Measurements from ENCODE around the gene CELF2. TPM values are rescaled to one million over a fixed set of nuclear protein-coding genes. Genes with fewer than 3 reads are reported as not detected.
A peak's percentile ranks its signal among the peaks of the same experiment; 100 is the strongest.

CELF2 gene
- total and polyA plus RNA-seq, 9 of the 15 experiments (the other 6 are each of a cell fraction or from before 2014, with no cell fraction given), result 4.0 to 20.3 (median 11.1) TPM

- TF ChIP-seq, protein P1, sequence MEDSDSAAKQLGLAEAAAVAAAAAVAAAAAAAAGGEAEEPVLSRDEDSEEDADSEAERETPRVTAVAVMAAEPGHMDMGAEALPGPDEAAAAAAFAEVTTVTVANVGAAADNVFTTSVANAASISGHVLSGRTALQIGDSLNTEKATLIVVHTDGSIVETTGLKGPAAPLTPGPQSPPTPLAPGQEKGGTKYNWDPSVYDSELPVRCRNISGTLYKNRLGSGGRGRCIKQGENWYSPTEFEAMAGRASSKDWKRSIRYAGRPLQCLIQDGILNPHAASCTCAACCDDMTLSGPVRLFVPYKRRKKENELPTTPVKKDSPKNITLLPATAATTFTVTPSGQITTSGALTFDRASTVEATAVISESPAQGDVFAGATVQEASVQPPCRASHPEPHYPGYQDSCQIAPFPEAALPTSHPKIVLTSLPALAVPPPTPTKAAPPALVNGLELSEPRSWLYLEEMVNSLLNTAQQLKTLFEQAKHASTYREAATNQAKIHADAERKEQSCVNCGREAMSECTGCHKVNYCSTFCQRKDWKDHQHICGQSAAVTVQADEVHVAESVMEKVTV (CRISPR knock-in tag; IDR thresholded peaks at IDR 0.05), result 0 out of 2 replicates have a peak, but pooled peaks have one; percentile 5
- TF ChIP-seq KLF6 (CRISPR knock-in tag; IDR thresholded peaks at IDR 0.05; ENCODE audit: borderline replicate concordance), result 0 out of 2 replicates have a peak, but pooled peaks have one; percentile 12
- TF ChIP-seq SPI1 (IDR thresholded peaks at IDR 0.05; ENCODE audit: borderline replicate concordance, low read depth, low read length), result peak; percentile 97
- peak; percentile 20; the same call in 1 of the 2 replicates for TF ChIP-seq SMARCE1 (IDR thresholded peaks at IDR 0.05)
These were observed 153.6 kb downstream of the CELF2 start (continued) for GRCh38 chr10:11170993-11171851.

GRCh38 chr10:11173042-11173441 is 155.4 kb downstream of the CELF2 start:
- Histone ChIP-seq H3K36me3 (ENCODE audit: control insufficient read depth, insufficient read depth, low read length) (peaks cover 3% of the 10 kb centered on the region), H3K9me1 (ENCODE audit: control insufficient read depth, insufficient read depth, low read length) (no peaks in the 10 kb centered on the region), H4K20me1 (replicated peaks; ENCODE audit: control insufficient read depth, insufficient read depth, low read length) (no peaks in the 10 kb centered on the region; the same call in 1 of the 2 replicates), H3K9ac (ENCODE audit: insufficient read depth in 1 of 2, low read depth in 2 of 2, low read length in 2 of 2) (no peak overlapping the region), H3K4me1 (replicated peaks in 1 of 2; ENCODE audit: control insufficient read depth in 2 of 2, insufficient read depth in 2 of 2, low read length in 2 of 2) (peaks cover 4 to 57% of the 10 kb centered on the region in 2 experiments), H3K27ac (ENCODE audit: extremely low read depth, low read depth, low read length) (no peak overlapping the region), H3K9me3 (replicated peaks; ENCODE audit: control insufficient read depth, insufficient read depth, low read depth, low read length) (no peaks in the 10 kb centered on the region), H3K4me2 (ENCODE audit: insufficient read depth, low read length) (no peak overlapping the region), H3K79me2 (ENCODE audit: control insufficient read depth, insufficient read depth, low read length) (peaks cover 10% of the 10 kb centered on the region; the same call in 1 of the 3 replicates), H3K4me3 (no peak overlapping the region), H3K27me3 (ENCODE audit: control insufficient read depth in 2 of 2, insufficient read depth in 2 of 2, low read length in 2 of 2) (no peaks in the 10 kb centered on the region), H2AFZ (ENCODE audit: low read depth, low read length) (no peak overlapping the region)
- ChIA-PET POLR2A (no interaction called here), CTCF (ENCODE audit: low intra/inter-chr PET ratio) (no interaction called here)
- ATAC-seq (no peak), FAIRE-seq (no peak), DNase-seq (ENCODE audit: extremely low read depth in 1 of 4, low spot score in 3 of 4) (no peak)
- TF ChIP-seq, protein P1 (CRISPR knock-in tag; IDR thresholded peaks at IDR 0.05), result no peak
- no peak for TF ChIP-seq MEIS2 (IDR thresholded peaks at IDR 0.05; ENCODE audit: partially characterized antibody)
- no TSS peak for BruUV-seq (replicated peaks)
- intact Hi-C loops (cut with micrococcal nuclease) (no loop called here), in situ Hi-C loops (cut with MboI) (no loop called here)
- WGBS (ENCODE audit: insufficient coverage, low coverage, missing lambda C conversion rate), result 77% methylated on average over 5 of the region's 5 CpGs

All from K562 (cell line).